Activated CD4-positive, alpha-beta T cell treated with anti-CD3 and anti-CD28 coated beads, Interleukin-2, Interleukin-6, amounts not matched to agents 100 ng/mL and 50 ng/mL, durations not matched to agents 16 hours and 8 hours (primary cell): Measurements from ENCODE around the gene CAMK1D.
"Not testable (repeated sequence)": the region's sequence is repeated elsewhere in the genome, so short reads cannot be mapped to it uniquely, and the experiment has no call there.

Experiments used
- DNase-seq: peaks from one replicate; pipeline ENCODE4 v3.0.0-alpha.2; 2020

The CAMK1D gene

DNA sequence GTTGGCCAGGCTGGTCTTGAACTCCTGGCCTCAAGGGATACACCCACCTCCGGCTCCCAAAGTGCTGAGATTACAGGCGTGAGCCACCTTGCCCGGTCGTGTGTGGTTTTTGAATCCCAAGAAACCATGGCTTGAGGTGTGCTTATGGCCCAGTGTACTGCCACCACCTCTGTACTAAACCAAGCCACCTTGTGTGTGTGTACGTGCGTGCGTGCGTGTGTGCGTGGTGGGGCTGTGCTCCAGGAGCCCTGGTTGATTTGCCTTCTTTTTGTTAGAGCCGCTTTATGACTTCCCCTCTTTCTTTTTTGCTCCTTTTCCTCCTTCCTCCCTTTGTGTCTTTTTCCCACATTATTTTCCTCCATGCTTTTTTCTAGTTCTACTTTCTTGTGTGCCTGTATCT is 121.4 kb downstream of the CAMK1D start:
- no peak for DNase-seq

DNA sequence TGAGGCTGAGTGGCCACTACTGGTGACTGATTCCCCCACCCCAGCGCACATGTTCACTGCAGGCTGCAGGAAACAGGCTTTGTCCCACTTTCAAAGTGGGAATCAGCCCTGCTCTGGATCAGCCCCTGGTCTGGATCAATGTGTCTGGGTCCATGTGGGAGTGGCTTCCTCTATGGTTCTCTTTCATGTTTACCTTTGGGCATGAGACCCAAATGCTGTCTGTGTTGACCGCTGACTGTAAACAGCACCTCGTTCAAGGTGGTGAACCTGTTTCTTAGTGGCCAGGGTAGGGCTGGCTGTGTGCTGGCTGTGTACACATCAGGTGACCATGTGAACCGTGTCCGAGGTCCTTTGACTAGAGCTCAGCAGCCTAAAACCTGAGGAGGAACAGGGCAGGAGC is 121.8 kb downstream of the CAMK1D start:
- no peak for DNase-seq

DNA sequence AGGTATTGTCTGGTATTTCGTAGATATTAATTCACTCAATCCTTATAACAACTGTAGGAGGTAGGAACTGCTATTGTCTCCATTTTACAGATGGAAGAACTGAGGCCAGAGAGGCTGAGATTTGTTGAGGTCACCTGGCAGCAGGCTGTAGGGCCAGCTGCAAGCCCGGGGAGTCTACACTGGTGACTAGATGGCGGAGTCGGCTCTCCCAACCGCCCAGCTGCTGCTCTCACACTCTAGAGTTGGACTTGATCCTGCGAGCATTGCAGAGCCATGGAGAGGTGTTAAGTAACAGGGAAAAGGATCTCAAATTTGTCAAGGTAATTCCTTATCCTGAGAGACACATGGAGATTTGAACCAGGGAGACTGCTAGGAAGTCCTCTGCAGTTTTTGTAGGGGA is 124.1 kb downstream of the CAMK1D start:
- DNase-seq, result no peak

DNA sequence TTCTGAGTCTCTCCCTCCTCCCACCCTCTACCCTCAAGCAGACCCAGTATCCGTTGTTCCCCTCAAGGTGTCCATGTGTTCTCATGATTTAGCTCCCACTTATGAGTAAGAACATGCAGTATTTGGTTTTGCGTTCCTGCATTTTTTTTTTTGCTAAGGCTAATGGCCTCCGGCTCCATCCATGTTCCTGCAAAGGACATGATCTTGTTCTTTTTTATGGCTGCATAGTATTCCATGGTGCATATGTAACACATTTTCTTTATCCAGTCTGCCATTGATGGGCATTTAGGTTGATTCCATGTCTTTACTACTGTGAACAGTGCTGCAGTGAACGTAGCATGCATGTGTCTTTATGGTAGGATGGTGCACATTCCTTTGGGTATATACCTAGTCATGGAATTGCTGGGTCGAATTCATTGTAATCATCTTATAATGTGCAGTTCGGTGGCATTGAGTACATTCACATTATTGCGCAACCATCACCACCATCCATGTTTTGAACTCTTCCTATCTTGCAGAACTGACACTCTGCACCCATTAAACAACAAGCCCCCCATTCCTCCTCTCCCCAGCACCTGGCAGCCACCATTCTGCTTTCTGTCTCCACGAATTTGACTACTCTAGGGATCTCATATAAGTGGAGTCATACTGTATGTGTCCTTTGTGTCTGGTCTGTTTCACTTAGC is 125.5 kb downstream of the CAMK1D start:
- DNase-seq, result no peak

DNA sequence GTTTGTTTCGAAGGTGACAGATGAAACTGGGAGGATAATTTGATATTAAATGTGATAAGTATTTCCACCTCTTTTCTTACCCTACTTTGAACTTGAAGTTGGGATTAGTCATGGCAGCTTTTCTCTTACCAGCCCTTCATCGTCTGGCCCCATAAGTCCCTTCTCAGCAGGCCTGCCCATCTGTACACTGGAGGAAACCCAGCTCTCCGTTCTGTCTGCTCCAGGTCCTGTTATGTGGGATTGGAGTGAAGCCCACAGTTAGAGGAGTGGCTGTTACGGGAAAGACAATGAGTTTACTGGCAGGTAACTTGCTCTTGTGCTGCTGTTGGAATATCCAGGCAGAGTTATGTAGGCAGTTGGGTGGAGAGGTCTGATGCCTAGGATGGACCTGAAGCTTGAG is 127.3 kb downstream of the CAMK1D start:
- no peak for DNase-seq

DNA sequence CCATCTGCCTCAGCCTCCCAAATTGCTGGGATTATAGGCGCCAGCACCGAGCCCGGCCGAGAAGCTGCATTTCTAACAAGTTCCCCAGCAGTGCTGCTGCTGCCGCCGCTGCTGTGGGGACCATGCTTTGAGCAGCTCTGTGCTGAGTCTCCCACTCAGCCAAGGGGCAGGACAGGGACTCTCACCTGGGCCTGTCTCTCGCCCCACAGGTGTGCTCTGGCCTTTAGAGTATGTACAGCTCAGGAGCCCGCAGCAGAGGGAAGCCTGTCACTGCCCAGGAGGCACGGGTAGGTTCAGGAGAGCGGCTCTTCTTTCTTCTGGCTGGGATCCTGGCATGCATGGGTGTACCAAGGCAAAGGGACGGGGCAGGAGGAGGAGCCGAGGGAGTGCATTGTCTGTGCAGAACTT is 130.1 kb downstream of the CAMK1D start:
- no peak for DNase-seq

DNA sequence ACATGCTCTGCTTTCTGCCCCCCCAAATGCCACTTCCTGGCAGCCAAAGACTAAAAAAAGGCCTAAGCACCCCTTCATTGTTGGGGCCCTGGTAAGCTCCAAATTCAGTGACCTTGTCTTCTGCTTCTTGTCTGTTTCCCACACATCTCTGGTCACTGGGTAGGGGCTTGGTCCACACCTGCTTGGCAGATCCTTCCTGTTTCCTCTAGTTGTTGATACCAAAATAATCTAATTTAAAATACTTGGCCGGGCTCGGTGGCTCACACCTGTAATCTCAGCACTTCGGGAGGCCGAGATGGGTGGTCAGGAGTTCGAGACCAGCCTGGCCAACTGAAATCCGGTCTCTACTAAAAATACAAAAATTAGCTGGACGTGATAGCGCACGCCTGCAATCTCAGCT is 130.6 kb downstream of the CAMK1D start:
- DNase-seq, result no peak

DNA sequence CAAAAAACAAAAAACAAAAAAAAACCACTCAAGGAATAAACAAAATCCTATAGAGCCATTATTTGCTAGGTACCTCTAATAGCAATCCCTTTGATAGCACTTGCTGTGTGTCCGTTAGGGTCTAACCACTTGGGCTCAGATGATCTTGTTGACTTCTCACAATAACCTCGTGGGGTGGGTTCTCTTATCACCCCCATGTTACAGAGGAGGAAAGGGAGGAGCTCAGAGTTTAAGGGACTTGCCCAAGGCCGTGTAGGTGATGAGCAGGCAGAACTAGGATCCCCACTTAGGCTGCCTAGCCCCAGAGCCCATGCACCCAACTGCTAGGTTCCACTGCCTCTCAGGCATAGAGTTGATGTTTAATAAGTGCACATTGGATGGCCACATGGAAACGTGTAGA is 131.1 kb downstream of the CAMK1D start:
- DNase-seq, result no peak

DNA sequence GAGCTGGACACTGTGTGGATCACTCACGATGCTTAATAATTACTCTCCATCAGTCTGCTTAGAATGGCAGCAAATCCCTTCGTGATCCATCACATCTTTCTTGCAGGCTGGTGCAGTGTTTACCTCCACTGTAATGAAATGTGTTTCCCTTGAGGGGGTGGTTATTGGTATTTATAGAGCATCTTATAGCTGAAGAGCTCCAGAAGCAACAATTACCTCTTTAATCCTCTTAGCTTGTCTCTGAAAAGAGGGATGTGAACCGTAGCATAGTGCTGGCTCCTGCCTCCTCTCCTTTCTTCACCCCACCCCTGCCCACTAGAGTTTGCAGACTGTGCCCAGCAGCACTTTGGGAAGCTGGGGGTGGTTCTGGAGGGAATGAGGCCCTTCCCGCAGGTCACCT is 132.6 kb downstream of the CAMK1D start:
- DNase-seq, result no peak

DNA sequence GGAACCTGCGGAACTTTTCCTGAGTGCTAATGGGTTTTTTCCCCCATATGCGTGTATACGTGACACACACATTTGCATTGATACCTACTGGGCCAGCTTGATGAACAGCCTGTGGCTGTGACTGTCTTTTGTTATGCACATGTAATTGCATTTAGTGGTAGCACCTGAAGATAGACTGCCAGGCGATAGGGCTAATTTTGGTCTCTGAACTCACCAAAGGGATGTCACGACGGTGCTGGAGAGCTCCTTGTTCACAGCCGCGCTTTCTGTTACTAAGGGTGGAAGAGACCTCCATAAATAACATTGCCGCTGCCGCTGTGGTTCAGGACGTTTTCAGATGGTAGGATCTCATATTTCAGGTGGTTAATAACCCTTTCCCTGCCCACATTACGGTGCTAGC is 133.2 kb downstream of the CAMK1D start:
- DNase-seq, result no peak

DNA sequence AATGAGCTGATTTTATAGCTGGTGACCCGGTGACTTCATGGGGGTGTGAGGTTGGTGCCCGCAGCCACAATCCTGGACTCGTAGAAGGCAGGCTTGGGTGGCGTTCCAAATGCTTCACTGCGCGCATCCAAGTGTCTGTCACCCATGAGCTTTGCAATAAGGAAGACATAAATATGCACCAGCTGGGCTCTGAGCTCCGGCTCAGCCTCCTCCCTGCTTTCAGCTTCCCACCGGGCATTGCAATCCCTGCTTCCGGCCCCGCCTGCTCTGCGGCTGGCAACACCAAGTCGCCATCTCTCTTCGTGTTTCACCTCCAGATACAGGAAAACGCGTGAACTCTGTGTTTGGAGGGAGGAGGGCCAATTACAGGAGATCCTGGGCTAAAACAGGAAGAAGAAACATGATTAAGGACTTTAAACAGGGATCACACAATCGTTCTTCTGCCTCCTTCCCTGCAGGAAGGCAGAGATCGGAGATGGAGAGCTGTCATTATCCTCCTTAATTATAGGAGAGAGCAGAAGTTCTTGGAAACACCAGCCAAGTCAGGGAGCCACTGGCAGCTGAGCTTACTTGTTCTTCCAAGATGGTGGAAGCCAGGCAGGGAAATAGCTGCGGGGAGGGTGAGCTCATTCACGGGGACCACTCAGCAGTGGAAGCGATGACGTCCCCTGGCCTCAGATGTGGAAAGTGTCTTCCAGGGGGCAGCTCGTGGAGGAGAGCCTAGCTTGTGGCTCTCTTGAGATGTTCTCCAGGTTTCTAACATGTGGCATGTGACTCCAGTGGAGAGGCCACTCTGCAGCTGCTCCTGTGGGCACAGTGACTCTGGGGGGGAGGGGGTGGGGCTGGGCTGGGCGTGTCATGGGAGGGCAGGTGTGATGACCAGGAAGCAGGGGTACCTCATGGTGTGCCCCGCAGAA is 134.9 kb downstream of the CAMK1D start:
- DNase-seq, result no peak

DNA sequence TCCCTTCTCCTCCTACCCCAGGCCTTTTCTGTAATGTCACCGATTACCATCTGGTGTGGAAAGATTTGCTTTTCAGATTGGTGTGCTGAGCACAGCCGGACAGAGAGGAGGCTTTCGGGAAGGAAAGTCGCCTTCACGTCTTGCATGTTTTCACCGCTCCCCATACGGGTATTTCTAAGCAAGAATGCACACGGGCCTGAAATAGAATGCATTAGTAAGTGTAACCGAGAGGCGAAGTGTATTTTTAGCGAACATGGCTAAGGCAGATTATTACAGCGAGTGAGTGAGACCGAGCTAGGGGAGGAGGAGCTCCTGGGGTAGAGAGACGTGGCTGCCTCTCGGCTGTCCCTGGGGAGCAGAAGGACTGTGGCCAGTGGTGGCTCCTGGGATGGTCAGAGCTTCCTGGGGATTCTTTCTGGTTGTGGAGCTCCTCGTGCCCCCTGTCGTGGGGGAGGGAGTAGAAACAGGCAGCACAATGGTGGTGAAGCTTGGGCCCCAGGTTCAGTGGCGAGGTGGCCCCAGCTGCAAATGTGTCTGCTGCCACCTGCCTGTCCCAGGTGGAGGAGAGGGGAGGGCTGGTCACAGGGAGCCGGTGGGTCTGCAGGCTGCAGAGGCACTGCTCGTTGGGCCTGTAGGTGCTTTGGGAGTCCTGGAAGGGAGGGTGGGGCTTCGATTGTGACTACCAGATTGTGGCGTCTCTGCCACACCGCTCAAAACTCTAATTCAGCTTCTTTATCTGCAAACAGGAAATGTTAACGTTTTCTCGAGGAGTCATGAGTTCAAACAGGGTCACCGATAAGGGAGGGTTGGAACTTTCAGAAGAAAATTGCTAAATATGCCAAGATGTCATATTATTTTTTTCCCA is 135.8 kb downstream of the CAMK1D start:
- DNase-seq, result no peak

DNA sequence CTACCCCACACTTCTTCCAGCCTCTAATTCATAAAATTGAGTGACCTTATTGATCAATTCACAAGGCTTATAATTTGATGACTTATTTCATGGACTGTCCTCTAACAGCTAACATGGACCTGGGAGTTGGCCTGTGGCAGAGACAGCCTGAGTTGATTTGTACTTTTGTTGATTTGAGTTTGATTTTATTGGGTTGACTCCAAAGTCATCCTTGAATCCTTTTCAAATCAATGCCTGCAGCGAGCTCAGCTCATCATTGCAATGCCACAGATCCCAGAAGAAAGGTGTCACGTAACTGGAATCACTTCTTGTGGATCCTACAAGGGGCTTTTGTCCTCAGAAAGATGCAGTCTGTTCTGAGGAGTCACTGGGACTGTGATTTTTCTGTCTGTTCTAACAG is 138.0 kb downstream of the CAMK1D start:
- DNase-seq, result no peak

DNA sequence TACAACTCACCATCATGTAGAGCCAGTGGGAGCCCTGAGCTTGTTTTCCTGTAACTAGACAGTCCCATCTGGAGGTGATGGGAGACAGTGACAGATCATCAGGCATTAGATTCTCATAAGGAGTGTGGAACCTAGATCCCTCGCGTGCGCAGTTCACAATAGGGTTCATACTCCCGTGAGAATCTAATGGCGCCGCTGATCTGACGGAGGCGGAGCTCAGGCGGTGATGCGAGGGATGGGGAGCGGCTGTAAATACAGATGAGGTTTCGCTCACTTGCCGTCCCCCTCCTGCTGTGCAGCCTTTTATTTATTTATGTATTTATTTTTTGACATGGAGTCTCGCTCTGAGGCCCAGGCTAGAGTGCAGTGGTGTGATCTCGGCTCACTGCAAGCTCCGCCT is 139.3 kb downstream of the CAMK1D start:
- no peak for DNase-seq

DNA sequence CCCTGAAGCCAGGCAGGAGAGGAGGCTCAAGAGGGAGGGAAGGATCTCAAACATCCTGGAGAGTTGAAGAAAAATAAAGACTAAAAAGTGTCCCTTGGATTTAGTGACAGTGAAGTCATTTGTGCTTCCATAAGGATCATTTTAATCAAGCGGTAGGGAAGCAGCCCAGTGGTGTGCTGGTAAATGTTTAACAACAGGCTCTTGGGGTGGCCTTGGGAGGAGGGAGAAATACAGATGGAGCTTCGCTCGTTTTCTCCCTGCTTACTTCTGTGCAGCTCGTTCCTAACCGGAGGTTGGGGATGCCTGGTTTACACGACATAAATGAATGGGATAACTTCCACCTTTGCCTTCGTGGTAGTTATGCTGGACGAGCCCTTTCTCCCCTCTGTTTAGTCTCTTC is 140.0 kb downstream of the CAMK1D start:
- DNase-seq, result no peak

DNA sequence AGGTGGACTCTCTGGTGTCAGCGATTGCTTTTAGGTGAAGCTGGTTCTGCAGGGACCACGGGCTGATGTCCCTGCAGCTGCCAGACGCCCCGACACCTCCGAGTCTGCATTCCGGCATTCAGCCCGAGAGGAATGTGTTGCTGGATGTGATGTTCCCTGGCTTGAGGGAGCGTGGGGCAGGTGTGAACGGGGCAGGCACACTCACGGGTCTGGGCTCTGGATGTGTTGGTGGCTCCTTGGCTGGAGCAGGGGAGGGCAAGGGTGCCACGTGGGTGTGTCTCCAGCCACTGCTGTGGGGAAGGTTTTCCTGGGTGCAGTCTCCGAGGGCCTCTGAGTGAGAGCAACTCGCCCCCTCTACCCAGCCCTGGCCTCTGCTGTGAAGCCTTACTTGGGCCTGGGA is 140.5 kb downstream of the CAMK1D start:
- DNase-seq, result no peak

DNA sequence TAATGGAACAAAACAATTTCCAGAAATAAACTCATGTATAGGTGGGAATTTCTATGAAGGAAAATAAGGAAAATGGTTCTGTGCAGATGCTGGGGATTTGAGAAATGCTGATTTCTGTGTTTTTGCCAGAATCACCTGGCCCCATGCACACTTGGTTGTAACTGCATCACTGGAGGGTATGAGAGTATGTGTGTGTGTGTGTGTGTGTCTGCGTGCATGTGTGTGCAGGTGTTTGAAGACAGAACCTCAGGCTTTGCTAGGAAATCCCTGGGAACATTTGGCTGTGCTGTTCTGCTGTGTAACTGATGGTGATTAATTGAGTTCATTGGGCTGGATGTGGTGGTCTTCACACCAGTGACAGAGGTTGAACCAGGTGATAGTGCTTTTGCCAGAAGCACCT is 141.6 kb downstream of the CAMK1D start:
- DNase-seq, result no peak

DNA sequence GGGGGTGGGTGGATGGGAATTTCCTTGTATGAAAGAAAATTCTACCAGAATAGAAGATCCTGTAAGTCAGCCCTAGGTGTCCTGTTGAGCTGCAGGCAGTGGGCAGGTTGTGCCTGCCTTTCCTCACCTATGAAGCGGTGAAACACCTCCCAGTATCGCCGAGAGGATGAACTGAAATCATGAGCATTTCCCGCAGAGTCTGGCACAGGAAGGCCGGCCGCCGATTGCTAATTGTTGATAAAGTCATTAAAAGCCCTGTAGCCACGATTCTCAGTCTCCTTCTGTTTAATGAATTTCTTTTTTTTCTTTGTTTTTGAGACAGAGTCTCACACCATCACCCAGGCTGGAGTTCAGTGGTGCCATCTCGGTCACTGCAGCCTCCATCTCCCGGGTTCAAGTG is 142.1 kb downstream of the CAMK1D start:
- DNase-seq, result no peak

DNA sequence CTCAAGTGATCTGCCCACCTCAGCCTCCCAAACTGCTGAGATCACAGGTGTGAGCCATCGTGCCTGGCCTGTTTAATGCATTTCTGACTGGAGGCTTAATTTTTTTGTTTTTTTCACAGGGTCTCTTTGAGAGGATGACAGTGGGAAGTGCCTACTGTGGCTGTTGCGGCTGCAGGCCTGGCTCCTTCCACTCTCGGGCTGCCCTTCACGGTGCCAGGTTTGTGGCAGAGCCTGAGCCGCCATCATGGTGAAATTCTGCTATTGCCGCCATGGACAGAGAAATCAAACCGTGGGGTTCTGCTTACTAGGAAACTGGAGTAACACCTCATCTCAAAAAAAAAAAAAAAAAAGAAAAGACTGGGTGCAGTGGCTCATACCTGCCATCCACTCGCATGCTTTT is 142.7 kb downstream of the CAMK1D start:
- no peak for DNase-seq

DNA sequence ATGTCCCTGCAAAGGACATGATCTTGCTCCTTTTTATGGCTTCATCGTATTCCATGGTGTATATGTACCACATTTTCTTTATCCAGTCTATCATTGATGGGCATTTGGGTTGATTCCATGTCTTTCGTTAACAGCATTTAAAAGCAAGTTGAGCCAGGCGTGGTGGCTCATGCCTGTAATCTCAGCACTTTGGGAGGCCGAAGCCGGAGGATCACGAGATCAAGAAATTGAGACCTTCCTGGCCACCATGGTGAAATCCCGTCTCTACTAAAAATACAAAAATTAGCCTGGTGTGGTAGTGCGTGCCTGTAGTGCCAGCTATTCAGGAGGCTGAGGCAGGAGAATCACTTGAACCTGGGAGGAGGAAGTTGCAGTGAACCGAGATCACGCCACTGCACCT is 147.7 kb downstream of the CAMK1D start:
- DNase-seq, result not testable (repeated sequence)

DNA sequence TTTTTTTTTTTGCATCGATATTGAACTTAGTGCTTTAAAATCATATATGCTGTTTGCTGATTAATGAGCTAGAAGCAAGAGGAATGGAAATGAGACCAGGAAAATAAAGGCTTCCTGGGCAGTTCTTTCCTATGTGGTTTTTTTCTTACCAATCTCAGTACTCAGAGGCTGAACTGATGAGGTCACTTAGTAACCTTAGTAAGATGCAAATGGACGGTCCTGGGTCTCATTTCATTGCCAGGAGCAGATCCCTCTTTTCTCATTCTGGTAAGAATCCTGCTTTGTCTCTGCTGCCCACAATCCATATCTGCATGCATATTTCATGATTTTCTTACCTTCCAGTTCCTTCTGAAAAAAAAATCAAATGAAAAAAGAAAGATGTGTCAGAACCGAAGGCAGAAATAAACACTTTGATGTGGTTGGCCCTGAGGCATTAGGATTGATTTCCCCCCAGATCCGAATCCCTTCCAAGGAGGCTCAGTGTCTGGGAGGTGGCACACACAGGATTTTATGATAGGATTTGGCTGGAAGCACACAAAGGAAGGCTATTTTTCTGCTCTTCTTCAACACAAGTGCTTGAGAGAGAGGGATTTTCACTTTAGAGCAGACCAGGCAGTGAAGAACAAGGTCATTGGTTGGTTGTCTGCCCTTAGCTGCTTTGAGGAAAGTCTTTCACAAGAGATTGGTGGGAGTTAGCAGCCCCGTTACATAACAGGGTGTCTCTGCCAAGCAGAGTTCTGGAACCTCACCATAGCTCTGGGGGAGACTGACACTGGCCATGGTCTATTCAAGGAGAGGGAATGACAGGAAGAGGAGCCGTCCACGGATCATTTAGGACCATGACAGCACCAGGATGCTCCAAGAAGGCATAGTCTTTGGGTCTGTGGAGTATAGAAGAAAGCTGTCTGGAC is 150.0 kb downstream of the CAMK1D start:
- DNase-seq, result no peak
